Mammary epithelial cell (primary cell): Measurements from ENCODE around the gene SHROOM4.

Experiments used
- CTCF ChIP-seq, 2 donors: IDR thresholded peaks in 1 of 2; conservative IDR thresholded peaks in 1 of 2; 2 replicates each; pipeline ENCODE4 v1.5.1; 2011 to 2012; ENCODE audit warnings: inconsistent platforms in 2 of 2, low read length in 2 of 2, mild to moderate bottlenecking in 2 of 2, control low read depth in 1 of 2, low read depth in 1 of 2; ENCODE audit not compliant: insufficient read depth in 1 of 2; ENCODE audit errors: extremely low read depth in 1 of 2
- EZH2 ChIP-seq: IDR thresholded peaks from 2 replicates; pipeline ENCODE4 v1.6.1; 2012; ENCODE audit warnings: low read length, inconsistent platforms, borderline replicate concordance

- no peak for TF ChIP-seq CTCF (conservative IDR thresholded peaks at IDR 0.05 in 1 of 2, IDR thresholded peaks at IDR 0.05 in 1 of 2; ENCODE audit: extremely low read depth in 1 of 2, insufficient read depth in 1 of 2, low read depth in 1 of 2, low read length in 2 of 2)
- TF ChIP-seq EZH2: no peak
Observed at GRCh38 chrX:50778272-50778671, 35.7 kb downstream of the SHROOM4 start.
